Measurements from ENCODE around the gene OOEP. TPM values are rescaled to one million over a fixed set of nuclear protein-coding genes. Genes with fewer than 3 reads are reported as not detected.

Gene OOEP
- total and polyA plus RNA-seq, 4 donors: 0.06 to 0.22 TPM; not detected in 2

DNA sequence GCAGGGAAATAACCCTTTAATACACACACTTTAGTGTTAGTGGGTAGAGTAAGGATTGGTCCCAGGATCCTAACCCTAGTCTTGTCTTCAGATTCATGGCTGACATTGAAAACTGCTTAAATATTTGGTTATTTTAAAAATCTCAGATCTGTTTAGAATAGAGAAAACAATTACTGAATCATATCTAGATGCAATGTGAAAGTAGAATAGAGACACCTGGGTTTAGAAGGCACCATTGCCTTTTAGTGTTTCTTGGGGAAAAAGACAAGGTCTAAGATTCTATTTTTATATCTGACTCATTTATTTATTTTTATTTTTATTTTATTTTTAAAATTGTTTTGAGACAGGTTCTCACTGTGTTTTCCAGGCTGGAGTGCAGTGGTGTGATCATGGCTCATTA, 31.0 kb upstream of the OOEP start:
- Histone ChIP-seq H3K27me3 (ENCODE audit: control insufficient read depth in 4 of 4, insufficient read depth in 4 of 4, low read length in 3 of 4) (no peaks in the 10 kb centered on the region), H3K36me3 (ENCODE audit: control insufficient read depth in 4 of 4, insufficient read depth in 3 of 4, low read depth in 1 of 4, low read length in 3 of 4) (no peaks in the 10 kb centered on the region), H3K27ac (ENCODE audit: low read depth in 1 of 2, low read length in 2 of 2) (no peak overlapping the region), H3K4me1 (ENCODE audit: control insufficient read depth in 4 of 4, insufficient read depth in 4 of 4, low read length in 3 of 4) (no peaks in the 10 kb centered on the region), H3K9ac (ENCODE audit: low read depth in 1 of 2, low read length in 2 of 2) (no peak overlapping the region), H3K4me3 (ENCODE audit: low read depth in 1 of 3, low read length in 3 of 3) (no peak overlapping the region), H3K9me3 (ENCODE audit: control insufficient read depth in 4 of 4, low read length in 3 of 4) (no peaks in the 10 kb centered on the region)
- DNase-seq (ENCODE audit: low spot score): no peak
- TF ChIP-seq YY1 (IDR thresholded peaks at IDR 0.05): no peak
- no peak for TF ChIP-seq FOXA1 (IDR thresholded peaks at IDR 0.05)
- no peak for TF ChIP-seq NR2F2 (IDR thresholded peaks at IDR 0.05)
- TF ChIP-seq FOXA2 (IDR thresholded peaks at IDR 0.05): no peak
- no peak for TF ChIP-seq EGR1 (IDR thresholded peaks at IDR 0.05; ENCODE audit: low read depth in 2 of 2)
- no peak for TF ChIP-seq JUND (IDR thresholded peaks at IDR 0.05)
- TF ChIP-seq, protein P1, sequence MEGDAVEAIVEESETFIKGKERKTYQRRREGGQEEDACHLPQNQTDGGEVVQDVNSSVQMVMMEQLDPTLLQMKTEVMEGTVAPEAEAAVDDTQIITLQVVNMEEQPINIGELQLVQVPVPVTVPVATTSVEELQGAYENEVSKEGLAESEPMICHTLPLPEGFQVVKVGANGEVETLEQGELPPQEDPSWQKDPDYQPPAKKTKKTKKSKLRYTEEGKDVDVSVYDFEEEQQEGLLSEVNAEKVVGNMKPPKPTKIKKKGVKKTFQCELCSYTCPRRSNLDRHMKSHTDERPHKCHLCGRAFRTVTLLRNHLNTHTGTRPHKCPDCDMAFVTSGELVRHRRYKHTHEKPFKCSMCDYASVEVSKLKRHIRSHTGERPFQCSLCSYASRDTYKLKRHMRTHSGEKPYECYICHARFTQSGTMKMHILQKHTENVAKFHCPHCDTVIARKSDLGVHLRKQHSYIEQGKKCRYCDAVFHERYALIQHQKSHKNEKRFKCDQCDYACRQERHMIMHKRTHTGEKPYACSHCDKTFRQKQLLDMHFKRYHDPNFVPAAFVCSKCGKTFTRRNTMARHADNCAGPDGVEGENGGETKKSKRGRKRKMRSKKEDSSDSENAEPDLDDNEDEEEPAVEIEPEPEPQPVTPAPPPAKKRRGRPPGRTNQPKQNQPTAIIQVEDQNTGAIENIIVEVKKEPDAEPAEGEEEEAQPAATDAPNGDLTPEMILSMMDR (IDR thresholded peaks at IDR 0.05; ENCODE audit: low read depth, low read length, missing input control): no peak
- TF ChIP-seq HNF4A (conservative IDR thresholded peaks at IDR 0.05): no peak
- no peak for TF ChIP-seq HNF4G (IDR thresholded peaks at IDR 0.05)
- TF ChIP-seq, protein P2, sequence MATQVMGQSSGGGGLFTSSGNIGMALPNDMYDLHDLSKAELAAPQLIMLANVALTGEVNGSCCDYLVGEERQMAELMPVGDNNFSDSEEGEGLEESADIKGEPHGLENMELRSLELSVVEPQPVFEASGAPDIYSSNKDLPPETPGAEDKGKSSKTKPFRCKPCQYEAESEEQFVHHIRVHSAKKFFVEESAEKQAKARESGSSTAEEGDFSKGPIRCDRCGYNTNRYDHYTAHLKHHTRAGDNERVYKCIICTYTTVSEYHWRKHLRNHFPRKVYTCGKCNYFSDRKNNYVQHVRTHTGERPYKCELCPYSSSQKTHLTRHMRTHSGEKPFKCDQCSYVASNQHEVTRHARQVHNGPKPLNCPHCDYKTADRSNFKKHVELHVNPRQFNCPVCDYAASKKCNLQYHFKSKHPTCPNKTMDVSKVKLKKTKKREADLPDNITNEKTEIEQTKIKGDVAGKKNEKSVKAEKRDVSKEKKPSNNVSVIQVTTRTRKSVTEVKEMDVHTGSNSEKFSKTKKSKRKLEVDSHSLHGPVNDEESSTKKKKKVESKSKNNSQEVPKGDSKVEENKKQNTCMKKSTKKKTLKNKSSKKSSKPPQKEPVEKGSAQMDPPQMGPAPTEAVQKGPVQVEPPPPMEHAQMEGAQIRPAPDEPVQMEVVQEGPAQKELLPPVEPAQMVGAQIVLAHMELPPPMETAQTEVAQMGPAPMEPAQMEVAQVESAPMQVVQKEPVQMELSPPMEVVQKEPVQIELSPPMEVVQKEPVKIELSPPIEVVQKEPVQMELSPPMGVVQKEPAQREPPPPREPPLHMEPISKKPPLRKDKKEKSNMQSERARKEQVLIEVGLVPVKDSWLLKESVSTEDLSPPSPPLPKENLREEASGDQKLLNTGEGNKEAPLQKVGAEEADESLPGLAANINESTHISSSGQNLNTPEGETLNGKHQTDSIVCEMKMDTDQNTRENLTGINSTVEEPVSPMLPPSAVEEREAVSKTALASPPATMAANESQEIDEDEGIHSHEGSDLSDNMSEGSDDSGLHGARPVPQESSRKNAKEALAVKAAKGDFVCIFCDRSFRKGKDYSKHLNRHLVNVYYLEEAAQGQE (IDR thresholded peaks at IDR 0.05): no peak
- TF ChIP-seq RAD21 (IDR thresholded peaks at IDR 0.05): no peak
- no peak for TF ChIP-seq TAF1 (conservative IDR thresholded peaks at IDR 0.05)
- TF ChIP-seq, protein P3, sequence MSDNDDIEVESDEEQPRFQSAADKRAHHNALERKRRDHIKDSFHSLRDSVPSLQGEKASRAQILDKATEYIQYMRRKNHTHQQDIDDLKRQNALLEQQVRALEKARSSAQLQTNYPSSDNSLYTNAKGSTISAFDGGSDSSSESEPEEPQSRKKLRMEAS (IDR thresholded peaks at IDR 0.05): no peak
- TF ChIP-seq, protein P4, sequence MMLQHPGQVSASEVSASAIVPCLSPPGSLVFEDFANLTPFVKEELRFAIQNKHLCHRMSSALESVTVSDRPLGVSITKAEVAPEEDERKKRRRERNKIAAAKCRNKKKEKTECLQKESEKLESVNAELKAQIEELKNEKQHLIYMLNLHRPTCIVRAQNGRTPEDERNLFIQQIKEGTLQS (IDR thresholded peaks at IDR 0.05): no peak
- TF ChIP-seq SP1 (IDR thresholded peaks at IDR 0.05): no peak
- TF ChIP-seq, protein P5, sequence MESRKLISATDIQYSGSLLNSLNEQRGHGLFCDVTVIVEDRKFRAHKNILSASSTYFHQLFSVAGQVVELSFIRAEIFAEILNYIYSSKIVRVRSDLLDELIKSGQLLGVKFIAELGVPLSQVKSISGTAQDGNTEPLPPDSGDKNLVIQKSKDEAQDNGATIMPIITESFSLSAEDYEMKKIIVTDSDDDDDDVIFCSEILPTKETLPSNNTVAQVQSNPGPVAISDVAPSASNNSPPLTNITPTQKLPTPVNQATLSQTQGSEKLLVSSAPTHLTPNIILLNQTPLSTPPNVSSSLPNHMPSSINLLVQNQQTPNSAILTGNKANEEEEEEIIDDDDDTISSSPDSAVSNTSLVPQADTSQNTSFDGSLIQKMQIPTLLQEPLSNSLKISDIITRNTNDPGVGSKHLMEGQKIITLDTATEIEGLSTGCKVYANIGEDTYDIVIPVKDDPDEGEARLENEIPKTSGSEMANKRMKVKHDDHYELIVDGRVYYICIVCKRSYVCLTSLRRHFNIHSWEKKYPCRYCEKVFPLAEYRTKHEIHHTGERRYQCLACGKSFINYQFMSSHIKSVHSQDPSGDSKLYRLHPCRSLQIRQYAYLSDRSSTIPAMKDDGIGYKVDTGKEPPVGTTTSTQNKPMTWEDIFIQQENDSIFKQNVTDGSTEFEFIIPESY (IDR thresholded peaks at IDR 0.05): no peak

DNA sequence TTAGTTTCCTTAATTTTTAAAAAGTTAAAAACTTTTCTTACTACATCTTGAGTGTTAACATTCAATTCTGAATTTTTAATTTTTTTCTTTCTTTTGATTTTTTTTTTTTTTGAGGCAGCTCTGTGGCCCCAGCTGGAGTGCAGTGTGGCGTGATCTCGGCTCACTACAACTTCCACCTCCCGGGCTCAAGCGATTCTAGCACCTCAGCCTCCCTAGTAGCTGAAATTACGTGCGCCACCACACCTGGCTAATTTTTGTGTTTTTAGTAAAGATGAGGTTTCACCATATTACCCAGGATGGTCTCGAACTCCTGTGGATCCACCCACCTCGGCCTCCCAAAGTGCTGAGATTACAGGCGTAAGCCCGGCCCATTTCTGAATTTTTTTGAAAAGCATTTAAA, 26.2 kb upstream of the OOEP start:
- WGBS: 96% methylated on average over 10 of the region's 10 CpGs
- H3K4me3 ChIP-seq (ENCODE audit: low read depth in 1 of 3, low read length in 3 of 3): no peak overlapping the region
- peaks cover 0 to 3% (median 0%) of the 10 kb centered on the region in 4 donors for H3K9me3 ChIP-seq (ENCODE audit: control insufficient read depth in 4 of 4, low read length in 3 of 4)
- H3K27ac ChIP-seq (ENCODE audit: low read depth in 1 of 2, low read length in 2 of 2): no peak overlapping the region
- no peaks in the 10 kb centered on the region for H3K36me3 ChIP-seq (ENCODE audit: control insufficient read depth in 4 of 4, insufficient read depth in 3 of 4, low read depth in 1 of 4, low read length in 3 of 4)
- DNase-seq (ENCODE audit: low spot score): no peak
- H3K27me3 ChIP-seq (ENCODE audit: control insufficient read depth in 4 of 4, insufficient read depth in 4 of 4, low read length in 3 of 4): no peaks in the 10 kb centered on the region
- no peaks in the 10 kb centered on the region for H3K4me1 ChIP-seq (ENCODE audit: control insufficient read depth in 4 of 4, insufficient read depth in 4 of 4, low read length in 3 of 4)
- no peak overlapping the region for H3K9ac ChIP-seq (ENCODE audit: low read depth in 1 of 2, low read length in 2 of 2)
- TF ChIP-seq, protein P4 (IDR thresholded peaks at IDR 0.05): no peak
- no peak for TF ChIP-seq TAF1 (conservative IDR thresholded peaks at IDR 0.05)
- TF ChIP-seq SP1 (IDR thresholded peaks at IDR 0.05): no peak
- no peak for TF ChIP-seq EGR1 (IDR thresholded peaks at IDR 0.05; ENCODE audit: low read depth in 2 of 2)
- TF ChIP-seq, protein P2 (IDR thresholded peaks at IDR 0.05): no peak
- TF ChIP-seq JUND (IDR thresholded peaks at IDR 0.05): no peak
- TF ChIP-seq, protein P5 (IDR thresholded peaks at IDR 0.05): no peak

All from liver (tissue), 9 donors.